GM12864 (cell line): ENCODE measurements around the gene IL1RAPL2.

Source experiments
- DNase-seq: peaks from one replicate; pipeline ENCODE4 v3.0.0-alpha.2; 2011; ENCODE audit warnings: low read depth
- H3K4me3 ChIP-seq: 2 replicates; pipeline ENCODE4 v1.5.1; 2011; ENCODE audit warnings: mild to moderate bottlenecking, low read depth, low read length, control low read depth
- CTCF ChIP-seq: IDR thresholded peaks from 2 replicates; pipeline ENCODE4 v1.5.1; 2011; ENCODE audit warnings: low read depth, mild to moderate bottlenecking, moderate library complexity, low read length, control low read depth, inconsistent platforms; ENCODE audit errors: missing control alignments

IL1RAPL2 gene

DNA sequence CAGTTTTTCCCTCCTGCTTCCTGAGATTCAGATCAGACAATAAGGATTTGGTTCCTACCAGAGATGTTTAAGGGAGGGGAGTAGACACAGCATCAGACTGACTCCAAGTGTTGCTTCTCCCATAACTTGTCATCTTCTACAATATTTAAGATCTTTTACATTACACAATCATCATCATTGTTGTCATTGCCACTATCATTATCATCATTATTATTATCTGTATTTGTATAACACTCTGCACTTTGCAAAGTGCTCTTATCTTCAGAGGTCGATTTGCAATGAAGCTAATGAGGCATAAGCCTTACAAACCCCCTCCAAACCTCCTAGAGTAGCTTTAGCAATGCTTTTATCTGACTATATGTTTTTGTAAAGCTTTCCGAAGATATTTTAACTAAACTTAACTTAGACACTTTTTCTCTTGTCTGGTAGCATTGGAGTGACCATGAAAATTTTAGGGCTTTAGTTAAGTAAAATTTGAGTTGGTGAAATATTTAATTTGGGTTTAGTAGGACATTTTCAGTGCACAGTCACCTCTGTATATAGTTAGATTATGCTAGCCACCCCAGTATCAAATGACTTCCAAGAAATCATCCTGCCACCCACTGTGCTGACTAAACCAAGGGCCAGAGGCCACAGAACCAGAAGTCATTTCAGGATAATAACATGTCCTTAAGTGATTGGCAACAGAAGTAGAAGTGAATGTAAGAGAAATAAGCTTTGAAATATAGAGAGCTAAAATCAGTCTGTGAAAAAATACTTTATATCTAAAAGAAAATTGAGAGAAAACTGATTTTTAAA is 1132.2 kb downstream of the IL1RAPL2 start:
- DNase-seq = no peak
- H3K4me3 ChIP-seq = no peak overlapping the region
- TF ChIP-seq CTCF = no peak

- no peak for TF ChIP-seq CTCF
- no peak for DNase-seq
- H3K4me3 ChIP-seq = no peak overlapping the region
These were observed 1134.3 kb downstream of the IL1RAPL2 start for GRCh38 chrX:105700331-105700730.

DNA sequence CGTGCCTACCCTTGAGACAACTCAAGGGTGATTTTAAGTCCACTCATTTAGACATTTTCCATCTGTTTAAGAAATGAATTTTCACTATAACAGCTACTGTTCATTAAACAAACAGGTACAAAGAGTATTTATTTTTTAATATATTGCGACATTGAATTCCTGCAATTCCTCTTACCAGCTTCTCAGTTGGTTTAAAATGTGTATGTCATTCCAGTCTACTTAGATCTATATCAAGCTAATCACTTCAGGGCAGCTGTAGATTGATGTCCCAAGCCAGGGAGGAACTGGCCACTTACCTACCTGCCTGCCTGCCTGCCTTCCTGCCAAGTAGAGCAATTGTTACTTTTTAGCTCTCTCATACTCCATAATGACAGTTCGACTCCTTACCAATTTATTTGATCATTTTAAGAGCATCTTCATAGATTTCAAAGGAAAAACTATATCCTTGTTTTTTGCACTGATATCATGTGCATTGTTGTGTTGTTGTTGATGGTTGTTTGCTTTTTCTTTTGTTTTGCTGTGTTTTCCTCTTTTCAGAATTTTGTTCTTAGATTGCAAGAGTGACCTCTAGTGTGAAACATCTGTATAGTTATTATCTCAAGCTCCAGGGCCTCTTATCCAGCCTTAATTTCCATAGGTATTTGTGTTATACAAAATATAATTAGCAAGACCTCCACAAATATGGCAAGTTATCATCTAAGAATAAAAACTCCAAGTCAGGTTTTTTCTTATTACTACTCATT is 1135.5 kb downstream of the IL1RAPL2 start:
- no peak for DNase-seq
- TF ChIP-seq CTCF = no peak
- H3K4me3 ChIP-seq = no peak overlapping the region

- TF ChIP-seq CTCF = no peak
- DNase-seq = no peak
- no peak overlapping the region for H3K4me3 ChIP-seq
These were observed 1137.9 kb downstream of the IL1RAPL2 start for GRCh38 chrX:105703876-105704275.

DNA sequence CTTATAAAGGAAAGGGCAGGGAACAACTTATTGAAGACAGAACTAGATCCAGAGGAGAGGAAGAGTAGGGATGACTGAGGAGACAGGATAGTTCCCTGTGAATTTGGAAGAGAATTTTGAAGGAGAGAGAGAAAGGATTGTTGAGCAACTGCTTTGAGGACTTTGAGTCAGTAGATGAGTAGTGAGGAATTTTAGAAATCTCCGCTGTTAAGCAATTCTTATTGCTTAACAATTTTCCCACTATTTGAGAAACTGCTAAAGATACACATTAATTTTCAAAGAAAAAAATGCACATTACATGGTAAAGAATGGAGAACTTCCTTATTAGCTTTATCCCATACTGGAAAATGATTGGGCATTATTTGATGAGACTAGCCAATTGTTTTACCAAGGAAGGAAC is 1140.0 kb downstream of the IL1RAPL2 start:
- no peak for TF ChIP-seq CTCF
- H3K4me3 ChIP-seq = no peak overlapping the region
- DNase-seq = no peak

- DNase-seq = no peak
- H3K4me3 ChIP-seq = no peak overlapping the region
- TF ChIP-seq CTCF = no peak
These were observed 1145.8 kb downstream of the IL1RAPL2 start for GRCh38 chrX:105711805-105712204.

DNA sequence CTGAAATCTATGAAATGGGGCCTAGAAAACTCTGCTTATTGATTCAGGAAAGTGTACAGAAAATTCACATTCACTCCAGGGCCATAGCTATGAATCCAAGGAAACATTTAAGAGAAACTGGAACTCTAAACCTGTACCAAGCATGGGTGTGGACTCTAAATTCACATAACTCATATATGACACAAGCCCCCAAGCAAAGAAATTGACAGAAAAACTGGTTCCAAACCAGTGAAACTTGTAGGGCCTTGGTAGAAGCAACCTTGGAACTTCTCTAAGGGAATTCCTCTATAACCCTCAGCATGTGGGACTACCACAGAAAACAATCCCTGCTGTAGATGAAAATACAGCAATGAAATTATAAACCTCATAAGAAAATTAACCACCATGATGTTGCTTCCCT is 1149.7 kb downstream of the IL1RAPL2 start:
- no peak for TF ChIP-seq CTCF
- no peak overlapping the region for H3K4me3 ChIP-seq
- DNase-seq = no peak
